HEK293T (cell line): Measurements from ENCODE around the gene TPO.

ENCODE experiments used
- BHLHE40 ChIP-seq: fragments of 450-650 bp; IDR thresholded peaks from 2 replicates; pipeline ENCODE4 v1.6.1; 2016; ENCODE audit warnings: mild to moderate bottlenecking, moderate library complexity, borderline replicate concordance
- CTBP1 ChIP-seq: fragments of 450-650 bp; IDR thresholded peaks from 2 replicates; pipeline ENCODE4 v1.6.1; 2016; ENCODE audit warnings: borderline replicate concordance
- ELF4 ChIP-seq: fragments of 450-650 bp; IDR thresholded peaks from 2 replicates; pipeline ENCODE4 v1.6.1; 2017; ENCODE audit warnings: antibody characterized with exemption
- FOXK2 ChIP-seq: fragments of 450-650 bp; IDR thresholded peaks from 2 replicates; pipeline ENCODE4 v1.6.1; 2016; ENCODE audit warnings: mild to moderate bottlenecking
- FOXM1 ChIP-seq: fragments of 450-650 bp; IDR thresholded peaks from 2 replicates; pipeline ENCODE4 v1.6.1; 2017; ENCODE audit warnings: mild to moderate bottlenecking, borderline replicate concordance
- HDGF ChIP-seq: fragments of 450-650 bp; IDR thresholded peaks from 2 replicates; pipeline ENCODE4 v1.6.1; 2017; ENCODE audit warnings: antibody characterized with exemption, borderline replicate concordance
- NFRKB ChIP-seq: fragments of 450-650 bp; IDR thresholded peaks from 2 replicates; pipeline ENCODE4 v1.6.1; 2016; ENCODE audit warnings: mild to moderate bottlenecking, moderate library complexity
- SP1 ChIP-seq: fragments of 450-650 bp; IDR thresholded peaks from 2 replicates; pipeline ENCODE4 v1.6.1; 2017
- SUZ12 ChIP-seq: fragments of 450-650 bp; IDR thresholded peaks from 2 replicates; pipeline ENCODE4 v1.6.1; 2016; ENCODE audit warnings: mild to moderate bottlenecking
- TARDBP ChIP-seq: fragments of 450-650 bp; IDR thresholded peaks from 2 replicates; pipeline ENCODE4 v1.6.1; 2016
- ZNF384 ChIP-seq: fragments of 450-650 bp; IDR thresholded peaks from 2 replicates; pipeline ENCODE4 v1.6.1; 2016

- TF ChIP-seq BHLHE40 (no peak), FOXM1 (no peak), HDGF (no peak), ELF4 (no peak), SP1 (no peak), NFRKB (no peak), CTBP1 (no peak), TARDBP (no peak), FOXK2 (no peak), SUZ12 (no peak), ZNF384 (no peak)
These were observed 115.2 kb downstream of the TPO start for GRCh38 chr2:1528273-1529064.
